ENCODE measurements around the gene PYROXD2. TPM values are rescaled to one million over a fixed set of nuclear protein-coding genes. Genes with fewer than 3 reads are reported as not detected.

PYROXD2 gene
- total RNA-seq, 4 donors from 2014 or later = 0.97 to 6.7 (median 3.8) TPM

DNA sequence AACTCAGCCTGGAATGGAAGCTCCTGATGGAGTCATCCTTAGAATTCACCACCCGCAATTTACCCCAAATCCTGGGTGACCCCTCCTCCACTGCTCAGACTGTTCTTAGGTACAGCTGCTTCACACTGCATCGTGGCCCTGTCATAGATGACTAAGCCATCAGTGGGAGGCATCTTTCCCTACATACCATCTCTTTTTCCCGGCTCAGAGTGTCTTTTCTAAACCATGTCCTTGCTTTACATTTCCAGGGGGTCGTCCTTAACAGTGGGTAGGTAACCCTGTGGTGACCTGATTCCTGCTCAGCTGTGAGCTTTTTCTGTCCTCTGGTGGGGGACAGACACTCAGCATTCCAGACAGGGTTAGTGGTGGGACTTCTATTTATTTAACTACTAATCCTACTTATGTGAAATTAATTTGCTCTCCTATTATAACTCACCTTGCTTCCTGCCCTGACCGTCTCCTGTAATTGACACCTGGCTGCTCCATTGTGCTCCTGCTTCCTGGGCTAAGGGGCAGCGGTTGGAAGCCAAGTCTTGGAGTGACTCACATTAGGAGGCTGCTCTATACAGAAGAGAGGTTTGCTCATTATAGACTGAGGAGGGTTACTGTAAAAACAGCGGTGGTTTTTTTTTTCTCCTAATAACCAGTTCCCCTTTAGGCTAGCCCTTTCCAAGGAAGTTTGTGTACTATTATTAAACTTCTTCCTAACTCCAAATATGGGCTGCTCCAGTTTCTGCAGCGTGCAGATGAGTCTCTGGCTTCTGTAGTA, 40.6 kb downstream of the PYROXD2 start:
- intact Hi-C loops (cut with DNase I; ENCODE audit: low total_unique reads) = no loop called here
- TF ChIP-seq, protein P1, sequence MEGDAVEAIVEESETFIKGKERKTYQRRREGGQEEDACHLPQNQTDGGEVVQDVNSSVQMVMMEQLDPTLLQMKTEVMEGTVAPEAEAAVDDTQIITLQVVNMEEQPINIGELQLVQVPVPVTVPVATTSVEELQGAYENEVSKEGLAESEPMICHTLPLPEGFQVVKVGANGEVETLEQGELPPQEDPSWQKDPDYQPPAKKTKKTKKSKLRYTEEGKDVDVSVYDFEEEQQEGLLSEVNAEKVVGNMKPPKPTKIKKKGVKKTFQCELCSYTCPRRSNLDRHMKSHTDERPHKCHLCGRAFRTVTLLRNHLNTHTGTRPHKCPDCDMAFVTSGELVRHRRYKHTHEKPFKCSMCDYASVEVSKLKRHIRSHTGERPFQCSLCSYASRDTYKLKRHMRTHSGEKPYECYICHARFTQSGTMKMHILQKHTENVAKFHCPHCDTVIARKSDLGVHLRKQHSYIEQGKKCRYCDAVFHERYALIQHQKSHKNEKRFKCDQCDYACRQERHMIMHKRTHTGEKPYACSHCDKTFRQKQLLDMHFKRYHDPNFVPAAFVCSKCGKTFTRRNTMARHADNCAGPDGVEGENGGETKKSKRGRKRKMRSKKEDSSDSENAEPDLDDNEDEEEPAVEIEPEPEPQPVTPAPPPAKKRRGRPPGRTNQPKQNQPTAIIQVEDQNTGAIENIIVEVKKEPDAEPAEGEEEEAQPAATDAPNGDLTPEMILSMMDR (IDR thresholded peaks at IDR 0.05) = no peak
- no peak for TF ChIP-seq POLR2A (IDR thresholded peaks at IDR 0.05)
- no peak overlapping the region for H3K4me3 ChIP-seq (ENCODE audit: low read depth, poor library complexity, severe bottlenecking)
- WGBS, 2 donors = 38 to 41% methylated on average over 8 of the region's 8 CpGs
- DNase-seq (ENCODE audit: low spot score in 2 of 2) = peak in 1 of 2 donors; percentile 23

DNA sequence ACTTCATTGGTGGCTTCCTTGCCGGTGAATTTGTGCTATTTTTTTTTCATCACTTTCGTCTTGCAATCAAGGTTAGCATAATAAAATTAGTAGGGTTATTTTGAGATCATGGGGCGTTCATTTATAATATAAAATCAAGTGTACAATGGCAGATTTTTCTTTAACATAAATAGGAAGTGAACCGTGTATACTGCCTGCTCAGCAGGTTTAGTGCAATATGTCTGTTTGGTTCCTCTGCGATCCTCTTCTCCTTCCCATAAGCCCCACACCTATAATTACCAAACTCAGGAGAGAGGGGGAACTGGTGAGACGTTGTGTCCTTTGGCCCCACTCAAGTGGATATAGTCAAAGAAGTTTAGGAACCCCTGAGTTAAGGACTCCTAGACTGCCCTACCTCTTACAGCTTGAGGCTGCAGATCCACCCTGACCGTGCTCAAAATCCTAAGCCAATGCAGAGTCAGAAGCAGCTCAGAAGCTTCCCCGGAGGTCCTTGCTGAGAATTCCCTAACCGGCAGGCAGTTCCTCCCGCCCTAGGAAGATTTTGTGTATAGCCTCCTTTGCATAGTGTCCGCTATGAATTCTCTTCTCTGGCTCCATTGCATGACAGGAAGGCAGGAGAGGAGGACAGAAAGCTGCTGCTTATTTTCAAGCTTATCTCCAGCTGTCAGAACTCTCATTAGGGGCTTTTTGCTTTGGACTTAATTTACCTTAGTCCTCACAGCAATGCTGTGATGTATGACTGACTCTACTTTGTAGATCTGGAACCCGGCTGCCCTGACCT, 41.5 kb downstream of the PYROXD2 start:
- peak in 1 of 2 donors; percentile 65 for DNase-seq (ENCODE audit: low spot score in 2 of 2)
- 80 to 82% methylated on average over 12 of the region's 12 CpGs for WGBS, 2 donors
- intact Hi-C loops (cut with DNase I; ENCODE audit: low total_unique reads) = no loop called here
- H3K4me3 ChIP-seq (ENCODE audit: low read depth, poor library complexity, severe bottlenecking) = no peak overlapping the region
- TF ChIP-seq, protein P1 (IDR thresholded peaks at IDR 0.05) = no peak
- TF ChIP-seq POLR2A (IDR thresholded peaks at IDR 0.05) = no peak

DNA sequence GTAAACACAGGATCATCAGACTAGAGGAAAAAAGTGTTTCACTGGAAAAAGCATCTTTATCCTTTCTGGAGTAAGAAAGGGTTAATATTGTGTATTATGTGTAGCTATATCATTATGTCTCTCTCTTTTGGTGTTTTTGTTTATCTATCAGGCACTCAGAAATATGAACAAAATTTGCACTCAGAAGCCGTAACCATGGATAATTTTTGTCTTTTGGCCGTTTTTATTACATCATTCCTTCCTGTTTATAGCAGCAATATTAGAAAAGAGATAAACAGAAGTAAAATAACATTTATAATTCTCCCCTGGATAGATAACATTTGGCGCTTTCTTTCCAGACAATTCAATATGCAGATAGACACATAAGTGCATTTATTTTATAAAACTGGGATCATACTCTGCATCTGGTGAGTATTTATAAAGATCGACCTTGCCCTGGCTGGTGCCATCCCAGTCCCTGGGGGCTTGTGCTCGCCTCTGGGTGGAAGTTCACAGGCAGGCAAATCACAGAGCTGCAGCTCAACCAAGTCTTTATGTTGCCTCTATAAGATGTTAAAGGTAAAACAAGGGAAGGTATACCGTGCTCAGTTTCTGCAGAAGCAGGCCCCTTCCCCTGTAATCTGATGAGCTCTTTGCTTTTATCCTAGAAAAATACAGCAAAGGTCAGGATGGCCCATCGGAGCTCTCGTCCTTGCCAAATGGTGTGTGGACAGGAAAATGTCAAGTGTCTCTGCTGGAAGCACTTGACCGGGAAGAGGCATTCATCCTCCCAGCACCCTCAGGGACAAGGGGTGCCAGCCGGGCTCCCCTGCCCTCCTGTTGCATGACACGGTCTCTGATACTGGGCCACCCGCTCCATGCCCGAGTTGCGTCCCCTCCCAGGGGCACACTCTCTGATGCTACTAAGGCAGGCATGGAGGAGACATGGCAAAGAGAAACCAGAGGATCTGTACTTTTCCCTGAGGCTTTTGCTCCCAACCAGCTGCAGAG, 43.9 kb downstream of the PYROXD2 start:
- H3K4me3 ChIP-seq (ENCODE audit: low read depth, poor library complexity, severe bottlenecking) = no peak overlapping the region
- intact Hi-C loops (cut with DNase I; ENCODE audit: low total_unique reads) = no loop called here
- DNase-seq (ENCODE audit: low spot score in 2 of 2) = peak in 1 of 2 donors; percentile 82
- WGBS, 2 donors = 65 to 70% methylated on average over 13 to 14 of the region's 14 CpGs
- no peak for TF ChIP-seq POLR2A (IDR thresholded peaks at IDR 0.05)
- TF ChIP-seq, protein P1 (IDR thresholded peaks at IDR 0.05) = no peak

DNA sequence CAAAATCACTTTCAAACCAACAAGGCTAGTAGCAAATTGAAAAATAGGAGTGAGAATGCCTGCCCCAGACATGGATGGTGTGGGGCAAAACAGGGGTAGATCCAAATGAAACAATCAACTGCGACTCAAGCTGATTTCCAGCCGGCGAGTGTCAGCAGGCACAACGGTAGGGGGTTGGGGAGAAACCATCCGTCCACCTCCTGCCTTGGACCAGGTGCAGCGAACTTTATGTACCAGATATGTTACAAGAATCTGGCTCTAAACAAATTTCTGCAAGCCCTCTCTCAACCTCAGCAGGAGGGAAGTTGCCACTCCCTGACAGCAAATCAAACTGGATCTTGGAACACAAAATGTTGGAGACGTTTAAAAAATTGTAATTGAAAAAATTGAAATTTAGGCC, 45.2 kb downstream of the PYROXD2 start:
- no peak overlapping the region for H3K4me3 ChIP-seq (ENCODE audit: low read depth, poor library complexity, severe bottlenecking)
- intact Hi-C loops (cut with DNase I; ENCODE audit: low total_unique reads) = no loop called here
- WGBS, 2 donors = 49 to 64% methylated on average over 7 of the region's 7 CpGs
- no peak for TF ChIP-seq POLR2A (IDR thresholded peaks at IDR 0.05)
- TF ChIP-seq, protein P1 (IDR thresholded peaks at IDR 0.05) = no peak
- peak in 1 of 2 donors; percentile 26 for DNase-seq (ENCODE audit: low spot score in 2 of 2)

DNA sequence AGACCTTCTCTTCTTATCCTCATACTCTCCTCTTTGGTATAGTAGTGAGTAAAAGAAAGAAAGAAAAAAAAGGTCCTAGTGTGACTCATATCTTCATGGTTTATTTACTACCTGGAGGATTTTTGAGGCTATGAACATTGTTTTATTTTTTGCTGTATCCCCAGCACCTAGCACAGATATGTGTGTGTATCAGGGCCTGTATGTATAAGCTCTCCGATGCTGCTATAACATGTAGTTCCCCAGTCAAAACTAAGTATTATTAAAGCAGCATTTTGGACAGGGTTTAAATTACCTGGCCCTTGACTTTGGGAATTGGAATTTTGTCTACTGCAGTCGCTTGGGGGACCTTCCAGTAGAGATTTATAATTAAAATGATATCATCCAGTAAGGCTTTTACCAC, 46.3 kb downstream of the PYROXD2 start:
- intact Hi-C loops (cut with DNase I; ENCODE audit: low total_unique reads) = no loop called here
- H3K4me3 ChIP-seq (ENCODE audit: low read depth, poor library complexity, severe bottlenecking) = no peak overlapping the region
- WGBS, 2 donors = 80 to 94% methylated on average over 2 of the region's 2 CpGs
- TF ChIP-seq, protein P1 (IDR thresholded peaks at IDR 0.05) = no peak
- no peak for TF ChIP-seq POLR2A (IDR thresholded peaks at IDR 0.05)
- DNase-seq (ENCODE audit: low spot score in 2 of 2) = no peak

Measured in lower leg skin (tissue), 4 donors.